ENCODE results near the gene PKMYT1. TPM values are rescaled to one million over a fixed set of nuclear protein-coding genes. Genes with fewer than 3 reads are reported as not detected.

Gene PKMYT1
- total and polyA plus RNA-seq, 5 donors from 2014 or later: 1.5 to 7.2 (median 3.1) TPM

DNA sequence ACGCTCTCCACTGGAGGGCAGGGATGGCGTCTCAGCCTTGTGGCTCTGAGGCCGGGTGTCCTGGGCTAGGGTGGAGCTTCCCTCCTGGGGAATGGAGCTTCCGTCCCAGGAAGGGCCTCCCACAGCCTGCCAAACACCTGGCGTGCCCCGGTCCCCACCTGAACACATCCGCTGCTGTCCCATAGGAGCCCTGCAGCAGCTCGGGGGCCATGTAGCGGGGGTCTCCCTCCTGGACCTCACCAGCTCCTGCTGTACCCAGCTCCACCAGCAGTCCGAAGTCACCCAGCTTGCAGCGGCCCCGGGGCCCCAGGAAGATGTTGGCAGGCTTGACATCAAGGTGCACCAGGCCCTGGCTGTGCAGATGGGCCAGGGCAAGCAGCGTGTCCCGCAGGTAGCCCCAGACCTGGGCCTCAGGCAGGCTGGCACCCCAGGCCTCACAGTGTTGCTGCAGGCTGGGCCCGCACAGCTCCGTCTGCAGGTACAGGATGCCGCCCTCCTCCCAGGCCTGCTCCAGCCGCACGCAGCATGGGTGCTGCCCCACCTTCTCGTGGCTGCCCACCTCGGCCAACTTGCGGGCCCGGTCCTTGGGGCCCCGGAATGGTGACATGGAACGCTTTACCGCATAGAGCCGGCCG lies 5.0 kb downstream of the PKMYT1 start:
- Histone ChIP-seq H3K27me3 (ENCODE audit: control insufficient read depth, insufficient read depth, low read length) (no peaks in the 10 kb centered on the region), H3K4me1 (ENCODE audit: control insufficient read depth, insufficient read depth, low read length, poor library complexity, severe bottlenecking) (peaks cover 15% of the 10 kb centered on the region), H3K36me3 (ENCODE audit: control insufficient read depth, insufficient read depth, low read length) (no peaks in the 10 kb centered on the region), H3K4me3 (ENCODE audit: low read depth, low read length) (no peak overlapping the region), H3K9me3 (ENCODE audit: control insufficient read depth in 2 of 2, low read length in 2 of 2) (no peaks in the 10 kb centered on the region), H3K27ac (ENCODE audit: insufficient read depth, low read length, poor library complexity, severe bottlenecking) (no peak overlapping the region)
- Mint-ChIP-seq H3K4me3 (no peak overlapping the region), H3K36me3 (no peaks in the 10 kb centered on the region), H3K4me1 (peaks cover 0 to 14% (median 0%) of the 10 kb centered on the region in 4 donors), H3K27me3 (peaks cover 11% of the 10 kb centered on the region), H3K9me3 (no peaks in the 10 kb centered on the region), H3K27ac (no peak overlapping the region)
- DNase-seq (no peak), ATAC-seq (ENCODE audit: low read depth in 2 of 2) (no peak)

DNA sequence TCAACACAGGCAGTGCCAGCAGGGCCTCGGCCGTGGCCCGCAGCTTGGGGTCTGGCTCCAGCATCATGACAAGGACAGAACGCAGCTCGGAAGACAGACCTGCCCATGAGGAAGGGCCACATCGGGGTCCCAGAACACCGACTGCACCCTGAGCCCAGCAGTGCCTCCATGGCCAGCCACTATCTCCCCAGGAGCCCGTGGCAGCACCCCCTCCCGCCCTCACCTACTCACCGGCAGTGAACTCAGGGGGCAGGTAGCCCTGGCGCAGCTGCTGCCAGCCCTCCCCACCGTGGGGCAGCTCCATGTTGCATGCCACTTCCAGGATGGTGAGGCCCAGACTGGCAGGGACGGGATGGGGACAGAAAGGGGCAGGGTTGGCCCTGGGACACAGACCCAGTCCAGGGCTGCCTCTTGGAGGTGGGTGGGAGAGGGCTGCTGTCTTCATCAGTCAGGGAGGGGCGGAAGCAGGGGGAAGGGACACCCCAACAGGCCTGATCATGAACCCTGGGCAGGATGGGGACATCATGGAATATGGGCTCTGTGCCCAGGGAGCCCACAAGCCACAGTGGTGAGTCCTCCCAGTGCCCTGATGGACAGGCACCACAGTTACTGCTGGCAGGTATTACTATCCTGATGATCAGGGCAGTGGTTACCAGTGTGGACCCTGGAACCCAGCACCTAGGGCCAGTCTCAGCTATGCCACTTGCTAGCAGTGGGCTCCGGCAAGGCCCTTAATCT lies 5.8 kb downstream of the PKMYT1 start:
- Mint-ChIP-seq H3K36me3 (no peaks in the 10 kb centered on the region), H3K4me3 (no peak overlapping the region), H3K9me3 (no peaks in the 10 kb centered on the region), H3K4me1 (peaks cover 0 to 15% (median 0%) of the 10 kb centered on the region in 4 donors), H3K27me3 (peaks cover 11% of the 10 kb centered on the region), H3K27ac (no peak overlapping the region)
- H3K4me3 ChIP-seq (ENCODE audit: low read depth, low read length): no peak overlapping the region
- H3K27me3 ChIP-seq (ENCODE audit: control insufficient read depth, insufficient read depth, low read length): no peaks in the 10 kb centered on the region
- no peaks in the 10 kb centered on the region for H3K9me3 ChIP-seq (ENCODE audit: control insufficient read depth in 2 of 2, low read length in 2 of 2)
- H3K4me1 ChIP-seq (ENCODE audit: control insufficient read depth, insufficient read depth, low read length, poor library complexity, severe bottlenecking): peaks cover 16% of the 10 kb centered on the region
- no peaks in the 10 kb centered on the region for H3K36me3 ChIP-seq (ENCODE audit: control insufficient read depth, insufficient read depth, low read length)
- no peak overlapping the region for H3K27ac ChIP-seq (ENCODE audit: insufficient read depth, low read length, poor library complexity, severe bottlenecking)
- ATAC-seq (ENCODE audit: low read depth in 2 of 2) (no peak), DNase-seq (no peak)

DNA sequence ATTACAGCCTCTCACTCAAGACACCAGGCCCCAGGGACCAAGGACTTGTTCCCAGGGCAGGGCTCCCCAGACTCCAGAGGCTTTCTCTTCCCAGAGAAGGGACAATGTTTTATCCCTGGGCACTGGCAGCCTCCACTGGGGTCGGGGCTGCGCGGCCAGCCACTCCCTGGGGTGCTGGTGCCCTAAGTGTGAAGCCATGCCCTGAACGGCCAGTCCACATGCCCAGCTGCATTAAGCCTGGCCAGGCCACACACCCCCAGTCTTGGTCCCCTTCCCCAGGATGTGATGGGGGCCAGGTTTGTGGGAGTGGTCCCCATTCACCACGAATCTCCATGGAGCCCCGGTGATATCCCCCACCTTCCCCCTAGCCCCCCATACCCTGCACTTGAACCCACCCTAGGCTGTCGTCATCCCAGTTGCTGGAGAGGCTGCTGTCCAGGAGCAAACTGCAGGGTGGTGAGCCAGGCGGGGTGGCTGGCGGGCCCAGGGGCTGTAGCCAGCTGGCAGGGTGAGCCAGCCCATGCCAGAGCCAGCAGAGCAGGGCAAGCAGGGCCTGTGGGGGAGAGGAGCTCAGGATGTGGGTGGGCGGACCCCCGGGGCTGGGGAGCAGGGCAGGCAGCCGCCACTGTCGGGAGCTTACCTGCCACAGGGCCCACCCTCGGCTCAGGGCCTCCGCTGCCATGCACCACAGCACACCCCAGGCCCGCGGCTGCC lies 6.5 kb downstream of the PKMYT1 start:
- peak overlapping the region in 1 of 4 donors; percentile 12 for H3K4me3 Mint-ChIP-seq
- H3K9me3 Mint-ChIP-seq: no peaks in the 10 kb centered on the region

DNA sequence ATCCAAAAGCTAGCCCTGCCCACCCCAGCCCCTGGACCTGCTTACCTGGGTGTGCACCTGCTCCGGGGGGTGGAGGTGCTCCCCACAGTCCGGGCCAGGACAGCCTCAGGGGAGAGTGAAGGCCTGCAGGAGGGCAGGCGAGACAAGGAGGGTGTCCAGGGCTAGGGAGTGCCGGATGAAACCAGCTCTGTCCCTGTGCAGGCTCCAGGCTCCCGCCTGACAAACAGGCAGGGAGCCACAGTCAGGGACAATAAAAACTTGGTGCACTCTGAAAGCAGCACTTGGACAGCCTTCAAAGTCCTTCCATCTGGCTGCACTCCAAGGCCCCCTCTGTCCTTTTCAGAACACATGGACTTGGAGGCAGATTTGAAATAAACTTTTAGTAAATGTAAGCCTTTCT lies 7.2 kb downstream of the PKMYT1 start:
- Mint-ChIP-seq H3K27me3 (peaks cover 19% of the 10 kb centered on the region), H3K27ac (no peak overlapping the region), H3K4me3 (peak overlapping the region in 1 of 4 donors; percentile 12), H3K4me1 (peaks cover 0 to 23% (median 4%) of the 10 kb centered on the region in 4 donors), H3K36me3 (no peaks in the 10 kb centered on the region), H3K9me3 (peaks cover 0 to 1% (median 0%) of the 10 kb centered on the region in 7 donors)
- Histone ChIP-seq H3K27ac (ENCODE audit: insufficient read depth, low read length, poor library complexity, severe bottlenecking) (no peak overlapping the region), H3K27me3 (ENCODE audit: control insufficient read depth, insufficient read depth, low read length) (no peaks in the 10 kb centered on the region), H3K36me3 (ENCODE audit: control insufficient read depth, insufficient read depth, low read length) (no peaks in the 10 kb centered on the region), H3K4me3 (ENCODE audit: low read depth, low read length) (no peak overlapping the region), H3K9me3 (ENCODE audit: control insufficient read depth in 2 of 2, low read length in 2 of 2) (no peaks in the 10 kb centered on the region), H3K4me1 (ENCODE audit: control insufficient read depth, insufficient read depth, low read length, poor library complexity, severe bottlenecking) (peaks cover 22% of the 10 kb centered on the region)
- ATAC-seq (ENCODE audit: low read depth in 2 of 2): no peak
- no peak for DNase-seq

More for the DNA sequence above, 6.5 kb downstream of the PKMYT1 start:
- Mint-ChIP-seq H3K27me3 (peaks cover 13% of the 10 kb centered on the region), H3K36me3 (no peaks in the 10 kb centered on the region), H3K27ac (no peak overlapping the region), H3K4me1 (peaks cover 0 to 16% (median 0%) of the 10 kb centered on the region in 4 donors)
- ATAC-seq (ENCODE audit: low read depth in 2 of 2): no peak
- Histone ChIP-seq H3K4me1 (ENCODE audit: control insufficient read depth, insufficient read depth, low read length, poor library complexity, severe bottlenecking) (peaks cover 15% of the 10 kb centered on the region), H3K27ac (ENCODE audit: insufficient read depth, low read length, poor library complexity, severe bottlenecking) (no peak overlapping the region), H3K27me3 (ENCODE audit: control insufficient read depth, insufficient read depth, low read length) (no peaks in the 10 kb centered on the region), H3K9me3 (ENCODE audit: control insufficient read depth in 2 of 2, low read length in 2 of 2) (no peaks in the 10 kb centered on the region), H3K36me3 (ENCODE audit: control insufficient read depth, insufficient read depth, low read length) (no peaks in the 10 kb centered on the region), H3K4me3 (ENCODE audit: low read depth, low read length) (no peak overlapping the region)
- no peak for DNase-seq

DNA sequence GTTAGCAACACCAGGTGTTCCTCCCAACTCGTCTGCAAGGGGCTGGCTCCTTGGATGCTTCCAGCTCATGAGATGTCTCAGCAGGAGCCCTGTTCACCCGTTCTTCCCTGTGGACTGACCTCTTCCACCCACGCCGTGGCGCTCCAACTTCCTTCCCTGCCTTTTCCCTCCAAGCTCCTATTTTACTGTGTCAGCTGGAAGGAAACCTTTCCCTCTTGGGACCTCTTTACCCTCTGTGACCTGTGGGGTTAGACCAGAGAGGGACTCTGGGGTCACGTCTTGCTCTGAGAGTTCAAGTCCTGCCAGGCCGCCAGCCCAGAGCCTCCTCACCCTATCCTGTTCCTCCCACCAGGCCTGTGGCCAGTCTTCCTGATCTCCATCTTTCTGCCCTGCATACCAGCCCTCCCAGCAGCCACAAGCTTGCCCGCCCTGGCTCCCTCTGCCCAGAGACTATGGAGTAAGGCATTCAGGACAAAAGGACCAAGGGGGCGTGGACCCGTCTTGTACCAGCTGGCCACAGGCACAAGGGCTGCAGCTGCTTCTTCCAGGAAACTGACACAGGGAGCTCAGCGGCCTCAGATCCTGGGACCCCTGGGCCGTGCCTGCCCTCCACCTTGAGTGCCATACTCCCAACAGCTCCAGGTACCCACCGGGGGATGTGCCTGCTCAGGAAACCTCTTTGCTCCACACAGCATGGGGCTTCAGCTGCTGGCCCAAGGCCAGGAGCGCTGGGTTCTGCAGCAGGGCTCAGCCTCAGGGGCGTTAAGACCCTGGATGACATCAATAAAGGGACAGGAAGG lies 8.1 kb downstream of the PKMYT1 start:
- DNase-seq: no peak
- Histone ChIP-seq H3K9me3 (ENCODE audit: control insufficient read depth in 2 of 2, low read length in 2 of 2) (no peaks in the 10 kb centered on the region), H3K27ac (ENCODE audit: insufficient read depth, low read length, poor library complexity, severe bottlenecking) (no peak overlapping the region), H3K27me3 (ENCODE audit: control insufficient read depth, insufficient read depth, low read length) (no peaks in the 10 kb centered on the region), H3K36me3 (ENCODE audit: control insufficient read depth, insufficient read depth, low read length) (no peaks in the 10 kb centered on the region), H3K4me3 (ENCODE audit: low read depth, low read length) (no peak overlapping the region), H3K4me1 (ENCODE audit: control insufficient read depth, insufficient read depth, low read length, poor library complexity, severe bottlenecking) (peaks cover 31% of the 10 kb centered on the region)
- H3K9me3 Mint-ChIP-seq: peaks cover 0 to 1% (median 0%) of the 10 kb centered on the region in 7 donors
- H3K27ac Mint-ChIP-seq: no peak overlapping the region
- H3K36me3 Mint-ChIP-seq: no peaks in the 10 kb centered on the region
- H3K27me3 Mint-ChIP-seq: peaks cover 22% of the 10 kb centered on the region
- no peak for ATAC-seq (ENCODE audit: low read depth in 2 of 2)
- peaks cover 0 to 28% (median 4%) of the 10 kb centered on the region in 4 donors for H3K4me1 Mint-ChIP-seq
- peak overlapping the region in 1 of 4 donors; percentile 81 for H3K4me3 Mint-ChIP-seq

- Mint-ChIP-seq H3K9me3 (peaks cover 0 to 1% (median 0%) of the 10 kb centered on the region in 7 donors), H3K27me3 (peaks cover 22% of the 10 kb centered on the region), H3K4me3 (peak overlapping the region; percentile 72 to 86 (median 78)), H3K27ac (no peak overlapping the region), H3K36me3 (no peaks in the 10 kb centered on the region), H3K4me1 (peaks cover 0 to 28% (median 4%) of the 10 kb centered on the region in 4 donors)
- Histone ChIP-seq H3K27ac (ENCODE audit: insufficient read depth, low read length, poor library complexity, severe bottlenecking) (no peak overlapping the region), H3K4me3 (ENCODE audit: low read depth, low read length) (no peak overlapping the region), H3K4me1 (ENCODE audit: control insufficient read depth, insufficient read depth, low read length, poor library complexity, severe bottlenecking) (peaks cover 39% of the 10 kb centered on the region), H3K36me3 (ENCODE audit: control insufficient read depth, insufficient read depth, low read length) (no peaks in the 10 kb centered on the region), H3K27me3 (ENCODE audit: control insufficient read depth, insufficient read depth, low read length) (no peaks in the 10 kb centered on the region), H3K9me3 (ENCODE audit: control insufficient read depth in 2 of 2, low read length in 2 of 2) (no peaks in the 10 kb centered on the region)
- ATAC-seq (ENCODE audit: low read depth in 2 of 2): no peak
- no peak for DNase-seq
Measured at GRCh38 chr16:2971134-2971984, 8.9 kb downstream of the PKMYT1 start.
